ENCODE results near the gene SCNN1G.
"Not testable (repeated sequence)": the region's sequence is repeated elsewhere in the genome, so short reads cannot be mapped to it uniquely, and the experiment has no call there.

Gene SCNN1G

GRCh38 chr16:23141033-23141432 is 41.5 kb upstream of the SCNN1G start:
- no peak overlapping the region for H3K4me3 ChIP-seq (ENCODE audit: control insufficient read depth, low read depth, low read length)
- TF ChIP-seq CTCF (IDR thresholded peaks at IDR 0.05; ENCODE audit: control insufficient read depth, insufficient read depth, low read depth, low read length, missing control alignments), result no peak
- no peak for DNase-seq (ENCODE audit: low read depth)

DNA sequence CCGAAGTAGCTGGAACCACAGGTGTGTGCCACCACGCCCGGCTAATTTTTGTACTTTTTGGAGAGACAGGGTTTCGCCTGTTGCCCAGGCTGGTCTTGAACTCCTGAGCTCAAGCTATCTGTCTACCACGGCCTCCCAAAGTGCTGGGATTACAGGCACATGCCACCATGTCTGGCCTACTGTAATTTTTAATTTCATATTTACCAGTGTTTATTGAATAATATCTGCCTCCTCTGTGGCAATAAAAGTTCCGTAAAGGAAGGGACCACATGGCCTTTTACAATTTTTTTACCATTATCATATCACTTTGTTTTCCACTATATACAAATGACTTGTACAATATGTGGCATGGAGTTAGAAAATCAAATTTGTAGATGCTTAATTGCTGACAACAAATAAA is 41.0 kb upstream of the SCNN1G start:
- no peak for TF ChIP-seq CTCF (IDR thresholded peaks at IDR 0.05; ENCODE audit: control insufficient read depth, insufficient read depth, low read depth, low read length, missing control alignments)
- no peak overlapping the region for H3K4me3 ChIP-seq (ENCODE audit: control insufficient read depth, low read depth, low read length)
- no peak for DNase-seq (ENCODE audit: low read depth)

GRCh38 chr16:23141959-23142740 is 40.4 kb upstream of the SCNN1G start:
- TF ChIP-seq CTCF (IDR thresholded peaks at IDR 0.05; ENCODE audit: control insufficient read depth, insufficient read depth, low read depth, low read length, missing control alignments), result no peak
- DNase-seq (ENCODE audit: low read depth), result no peak
- H3K4me3 ChIP-seq (ENCODE audit: control insufficient read depth, low read depth, low read length), result no peak overlapping the region

DNA sequence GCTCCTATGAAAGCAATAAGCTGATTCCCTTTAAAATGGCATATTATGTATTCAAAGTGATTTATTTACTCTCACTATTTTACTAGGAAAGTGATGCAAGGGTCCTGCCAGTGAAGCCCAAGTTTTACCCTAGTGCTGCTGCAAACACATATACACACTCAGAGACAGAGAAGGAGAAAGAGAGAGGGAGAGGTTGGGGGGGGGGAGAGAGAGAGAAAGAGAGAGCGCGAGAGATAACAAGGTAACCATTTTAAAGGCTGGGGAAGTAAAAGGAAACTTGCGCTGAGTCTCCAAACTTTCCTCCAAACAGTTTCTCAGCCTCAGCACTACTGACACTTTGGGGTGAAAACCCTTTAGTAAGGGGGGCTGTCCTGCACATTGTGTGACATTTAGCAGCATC is 39.2 kb upstream of the SCNN1G start:
- no peak for TF ChIP-seq CTCF (IDR thresholded peaks at IDR 0.05; ENCODE audit: control insufficient read depth, insufficient read depth, low read depth, low read length, missing control alignments)
- no peak for DNase-seq (ENCODE audit: low read depth)
- no peak overlapping the region for H3K4me3 ChIP-seq (ENCODE audit: control insufficient read depth, low read depth, low read length)

DNA sequence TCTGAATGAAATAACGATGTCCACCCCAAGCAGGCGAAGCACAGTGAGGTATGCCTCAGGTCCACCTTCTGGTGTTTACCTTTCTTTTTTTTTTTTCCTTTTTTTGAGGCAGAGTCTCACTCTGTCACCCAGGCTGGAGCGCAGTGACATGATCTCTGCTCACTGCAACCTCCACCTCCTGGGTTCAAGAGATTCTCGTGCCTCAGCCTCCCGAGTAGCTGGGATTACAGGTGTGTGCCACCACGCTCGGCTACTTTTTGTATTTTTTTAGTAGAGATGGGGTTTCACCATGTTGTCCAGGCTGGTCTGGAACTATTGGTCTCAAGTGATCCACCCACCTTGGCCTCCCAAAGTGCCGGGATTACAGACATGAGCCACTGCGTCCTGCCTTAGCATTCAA is 38.2 kb upstream of the SCNN1G start:
- H3K4me3 ChIP-seq (ENCODE audit: control insufficient read depth, low read depth, low read length); DNase-seq (ENCODE audit: low read depth): not testable (repeated sequence)

- DNase-seq (ENCODE audit: low read depth), result no peak
- TF ChIP-seq CTCF (IDR thresholded peaks at IDR 0.05; ENCODE audit: control insufficient read depth, insufficient read depth, low read depth, low read length, missing control alignments), result no peak
- H3K4me3 ChIP-seq (ENCODE audit: control insufficient read depth, low read depth, low read length), result no peak overlapping the region
These were observed 37.4 kb upstream of the SCNN1G start for GRCh38 chr16:23145186-23145585.

GRCh38 chr16:23145608-23146007 is 36.9 kb upstream of the SCNN1G start:
- no peak overlapping the region for H3K4me3 ChIP-seq (ENCODE audit: control insufficient read depth, low read depth, low read length)
- DNase-seq (ENCODE audit: low read depth), result no peak
- no peak for TF ChIP-seq CTCF (IDR thresholded peaks at IDR 0.05; ENCODE audit: control insufficient read depth, insufficient read depth, low read depth, low read length, missing control alignments)
